Stimulated activated CD4-positive, alpha-beta T cell treated with anti-CD3 and anti-CD28 coated beads, Interleukin-12 subunit alpha, Interleukin-12 subunit beta, amount 100 ng/mL, for 4 hours (primary cell): Measurements from ENCODE around the gene EPDR1.

Source experiments
- DNase-seq: peaks from one replicate; pipeline ENCODE4 v3.0.0-alpha.2; 2020

EPDR1 gene

DNA sequence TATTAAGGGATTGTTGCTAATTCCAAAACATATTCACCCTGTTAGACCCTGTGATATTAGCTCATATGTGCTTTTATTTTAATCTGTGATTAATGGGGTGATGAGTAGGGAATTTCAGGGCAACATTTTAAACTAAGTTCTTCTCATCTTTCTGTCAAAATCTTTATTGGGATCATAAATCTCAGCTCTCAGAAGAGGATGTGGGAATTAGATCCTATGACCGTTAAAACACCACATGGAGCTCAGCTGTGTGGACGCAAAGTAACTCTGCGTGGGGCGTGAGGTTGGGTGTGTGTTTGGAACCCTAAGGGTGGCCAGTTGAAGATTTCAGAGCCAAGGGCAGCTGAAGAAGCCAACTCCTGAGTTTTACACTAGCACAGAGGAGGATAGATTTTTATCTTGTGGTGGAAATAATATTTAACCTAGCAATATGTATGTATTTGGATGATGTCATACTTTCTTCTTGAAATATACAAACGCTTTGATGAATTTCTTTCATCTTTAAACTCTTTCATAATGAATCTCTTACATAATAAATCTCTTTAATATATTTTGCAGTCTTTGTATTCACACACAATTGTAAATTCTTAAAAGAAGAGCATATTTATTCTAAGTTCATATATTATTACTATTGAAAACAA is 64.4 kb downstream of the EPDR1 start:
- DNase-seq = no peak

DNA sequence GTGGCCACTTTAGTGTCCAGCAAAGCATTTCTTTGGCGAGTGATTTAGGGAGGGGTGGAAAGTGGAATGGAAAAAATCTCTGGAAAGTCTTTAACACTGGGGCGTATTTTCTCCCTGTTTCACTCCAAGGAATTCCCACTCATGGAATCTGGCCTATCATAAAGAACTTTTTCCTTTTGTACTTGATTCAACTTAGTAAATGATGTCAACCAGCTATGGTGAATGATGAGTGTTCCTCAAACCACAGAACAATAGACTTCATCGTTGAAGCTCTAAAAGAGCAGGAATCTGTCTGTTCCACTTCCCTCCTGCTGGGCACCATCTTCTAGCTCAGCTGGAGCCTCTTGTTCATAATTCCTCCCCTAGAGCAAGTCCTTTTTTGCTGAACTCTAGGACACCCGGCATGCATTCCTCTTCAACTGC is 66.5 kb downstream of the EPDR1 start:
- no peak for DNase-seq

DNA sequence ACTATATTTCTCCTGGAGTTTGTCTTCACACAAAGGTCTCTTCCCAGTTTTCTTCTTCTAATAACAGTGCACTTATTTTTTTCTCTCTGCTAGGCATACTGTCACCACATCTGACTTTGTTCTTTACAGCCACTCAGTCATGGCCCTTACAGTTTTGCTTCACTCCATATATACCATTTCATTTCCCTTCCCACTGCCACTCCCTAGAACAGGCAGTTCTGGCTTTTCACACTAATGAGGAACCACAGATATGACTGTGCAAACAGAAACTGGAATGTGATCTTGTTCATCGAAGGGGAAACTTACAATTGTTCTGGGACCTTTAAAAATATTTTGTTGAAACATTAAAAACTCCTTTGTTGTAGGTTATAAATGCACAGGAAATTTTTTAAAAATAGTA is 67.3 kb downstream of the EPDR1 start:
- DNase-seq = no peak

DNA sequence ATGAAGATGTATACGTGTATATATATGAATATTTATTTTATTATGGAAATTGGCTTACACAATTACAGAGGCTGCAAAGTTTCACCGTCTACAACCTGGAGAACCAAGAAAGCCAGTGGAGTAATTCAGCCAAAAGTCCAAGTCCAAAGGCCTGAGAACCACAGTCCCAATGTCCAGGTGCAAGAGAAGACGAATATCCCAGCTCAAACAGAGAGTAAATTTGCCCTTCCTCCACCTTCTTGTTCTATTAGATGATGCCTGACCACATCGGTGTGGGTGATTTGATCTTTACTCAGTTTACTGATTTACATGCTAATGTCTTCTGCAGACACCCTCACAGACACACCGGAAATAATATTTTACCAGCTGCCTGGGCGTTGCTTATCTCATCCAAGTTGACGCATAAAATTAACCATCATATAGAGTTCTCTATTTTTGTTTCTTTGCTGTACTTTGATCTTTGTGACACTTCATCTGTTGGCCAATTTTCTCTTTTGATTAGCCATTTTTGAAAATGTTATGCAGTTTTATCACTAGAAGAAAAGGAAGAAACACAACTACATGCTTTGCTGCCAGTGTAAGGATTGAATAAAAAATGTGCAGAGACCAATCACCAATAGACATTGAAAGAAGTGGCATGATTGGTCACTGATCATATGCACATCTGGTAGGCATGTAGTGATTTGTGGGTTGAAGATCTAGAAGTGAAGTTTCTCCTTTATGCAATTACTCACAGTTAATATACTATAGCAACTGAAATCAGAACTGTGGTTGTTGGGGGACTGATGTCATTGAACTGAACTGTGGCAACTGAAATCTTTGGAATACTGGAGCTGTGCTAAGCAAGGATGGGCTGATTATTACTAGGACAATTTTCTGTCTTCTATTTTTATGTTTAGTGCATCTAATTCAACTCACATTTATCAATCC is 68.5 kb downstream of the EPDR1 start:
- DNase-seq = no peak

DNA sequence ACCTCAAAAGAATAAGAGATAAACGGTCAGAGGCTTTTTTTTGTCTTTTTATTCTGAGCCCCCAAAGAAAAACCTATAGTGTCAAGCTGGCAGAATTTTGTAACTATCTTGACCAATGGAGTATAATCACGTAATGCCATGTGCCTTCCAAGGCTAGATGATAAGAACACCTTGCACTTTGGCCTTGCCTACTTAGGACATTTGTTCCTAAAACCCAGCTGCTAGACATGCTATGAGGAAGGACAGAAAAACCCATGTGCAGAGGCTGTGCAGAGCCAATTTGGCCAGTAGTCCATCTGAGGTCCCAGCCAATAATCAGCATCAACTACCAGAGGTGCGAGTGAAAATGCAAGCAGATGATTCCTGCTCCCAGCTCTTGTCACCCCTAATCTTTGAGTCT is 69.9 kb downstream of the EPDR1 start:
- no peak for DNase-seq

DNA sequence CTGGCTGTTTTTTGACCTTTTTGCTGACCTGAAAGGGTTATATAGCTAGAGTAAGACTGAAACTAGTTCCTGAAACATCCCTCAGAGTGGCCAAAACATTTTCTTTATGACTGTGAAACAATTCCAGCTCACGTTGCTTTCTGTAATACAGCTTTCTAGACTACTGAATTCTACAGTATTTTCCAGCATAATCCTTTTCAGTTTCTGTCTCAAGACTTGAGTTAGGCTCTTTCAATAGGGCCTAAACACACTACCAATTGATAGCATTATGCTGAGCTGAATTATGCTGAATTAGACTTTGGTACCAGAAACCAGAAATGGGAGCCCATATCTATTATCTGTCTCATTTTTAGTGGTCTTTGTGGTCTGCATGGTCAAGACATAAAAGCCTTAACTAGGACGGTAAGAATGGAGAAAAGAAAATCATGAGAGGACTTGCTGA is 72.6 kb downstream of the EPDR1 start:
- DNase-seq = no peak

DNA sequence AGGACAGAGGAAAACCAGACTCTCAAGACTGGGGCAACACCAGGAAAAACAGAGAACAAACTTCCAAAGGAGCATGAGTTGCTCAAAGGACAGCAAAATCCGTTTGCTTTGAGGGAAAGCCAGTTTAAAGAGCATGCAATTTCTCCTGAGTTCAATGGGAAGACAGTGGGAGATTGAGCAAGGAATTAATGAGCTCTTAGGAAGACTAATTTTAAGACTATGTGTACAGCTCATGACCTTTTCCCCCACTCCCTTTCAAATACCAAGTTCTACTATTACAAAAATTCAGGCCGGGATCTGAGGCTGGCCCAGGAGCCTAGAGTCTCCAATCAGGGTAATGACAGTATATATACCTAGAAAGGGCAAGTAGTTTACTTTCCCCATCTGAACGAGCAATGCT is 79.2 kb downstream of the EPDR1 start:
- no peak for DNase-seq

DNA sequence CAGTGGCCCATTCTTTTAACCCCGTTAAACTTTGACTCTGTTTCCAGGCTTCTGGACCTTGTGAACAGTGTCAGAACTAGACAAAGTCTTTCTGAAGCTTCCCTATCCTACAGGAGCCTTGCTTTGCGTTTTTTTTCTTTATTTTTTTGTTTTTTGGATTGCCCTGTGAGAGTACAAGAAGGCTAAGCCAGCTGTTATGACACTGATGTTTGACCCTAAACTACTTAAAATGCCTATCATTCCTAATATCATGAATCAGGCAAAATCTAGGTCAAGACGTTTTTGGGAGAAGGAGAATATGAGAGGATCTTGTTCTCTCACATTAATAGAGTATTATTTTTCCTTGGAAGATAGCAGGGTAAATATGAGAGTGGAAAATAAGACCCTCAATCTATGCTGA is 79.8 kb downstream of the EPDR1 start:
- DNase-seq = no peak
